ENCODE data around the gene KIF1A. TPM values are rescaled to one million over a fixed set of nuclear protein-coding genes. Genes with fewer than 3 reads are reported as not detected.

KIF1A gene
- total and polyA plus RNA-seq, 2 donors (not counting 3 experiments of a cell fraction or from before 2014, with no cell fraction given) = 0.11 to 0.64 TPM

GRCh38 chr2:240778426-240778825 is 41.6 kb downstream of the KIF1A start:
- no peaks in the 10 kb centered on the region for H3K27me3 ChIP-seq (ENCODE audit: control insufficient read depth in 2 of 2, insufficient read depth in 2 of 2, low read length in 2 of 2)
- no peaks in the 10 kb centered on the region for H3K79me2 ChIP-seq (ENCODE audit: control insufficient read depth, insufficient read depth, low read length)
- no peaks in the 10 kb centered on the region for H3K9me3 ChIP-seq (replicated peaks; ENCODE audit: control insufficient read depth, insufficient read depth, low read length)
- no peak overlapping the region for H3K4me3 ChIP-seq (replicated peaks in 1 of 3; ENCODE audit: insufficient read depth in 1 of 3, low read depth in 1 of 3, low read length in 3 of 3)
- CTCF ChIA-PET = no interaction called here
- H3K4me1 ChIP-seq (ENCODE audit: control insufficient read depth, extremely low read depth, insufficient read depth, low read length) = no peaks in the 10 kb centered on the region
- H3K36me3 ChIP-seq (ENCODE audit: control insufficient read depth in 2 of 2, extremely low read depth in 1 of 2, insufficient read depth in 2 of 2, low read length in 2 of 2) = no peaks in the 10 kb centered on the region
- intact Hi-C loops (cut with micrococcal nuclease) = no loop called here
- FAIRE-seq (no peak), DNase-seq (ENCODE audit: low read depth, low spot score) (no peak)
- H3K9me1 ChIP-seq (replicated peaks; ENCODE audit: control insufficient read depth, extremely low read depth, insufficient read depth, low read length) = no peaks in the 10 kb centered on the region
- no peak for TF ChIP-seq POLR2A (IDR thresholded peaks at IDR 0.05; ENCODE audit: low read depth, low read length)
- H4K20me1 ChIP-seq (replicated peaks; ENCODE audit: control insufficient read depth, extremely low read depth, insufficient read depth, low read length) = no peaks in the 10 kb centered on the region
- no peak overlapping the region for H3K4me2 ChIP-seq (ENCODE audit: insufficient read depth, low read length)
- POLR2A ChIA-PET = interaction anchor here (0.7 kb wide), 1 partner anchor 187 kb away, joined by 3 read pairs; no protein-coding TSS in a partner anchor
- no peak overlapping the region for H3K9ac ChIP-seq (replicated peaks; ENCODE audit: extremely low read depth, insufficient read depth, low read length)
- dilution Hi-C loops (cut with MboI; ENCODE audit: extremely low pct_ligation_motif_present, low sequenced_read_pairs) = no loop called here
- no peak overlapping the region for H2AFZ ChIP-seq (ENCODE audit: low read depth, low read length)
- no TSS peak for BruUV-seq (replicated peaks)
- no peak overlapping the region for H3K27ac ChIP-seq (ENCODE audit: insufficient read depth, low read depth, low read length)

- Histone ChIP-seq H3K36me3 (ENCODE audit: control insufficient read depth in 2 of 2, extremely low read depth in 1 of 2, insufficient read depth in 2 of 2, low read length in 2 of 2) (no peaks in the 10 kb centered on the region), H3K27me3 (ENCODE audit: control insufficient read depth in 2 of 2, insufficient read depth in 2 of 2, low read length in 2 of 2) (no peaks in the 10 kb centered on the region), H3K4me1 (ENCODE audit: control insufficient read depth, extremely low read depth, insufficient read depth, low read length) (no peaks in the 10 kb centered on the region), H3K79me2 (ENCODE audit: control insufficient read depth, insufficient read depth, low read length) (no peaks in the 10 kb centered on the region), H2AFZ (ENCODE audit: low read depth, low read length) (no peak overlapping the region), H3K27ac (ENCODE audit: insufficient read depth, low read depth, low read length) (no peak overlapping the region), H3K9me3 (replicated peaks; ENCODE audit: control insufficient read depth, insufficient read depth, low read length) (no peaks in the 10 kb centered on the region), H3K9ac (replicated peaks; ENCODE audit: extremely low read depth, insufficient read depth, low read length) (no peak overlapping the region), H4K20me1 (replicated peaks; ENCODE audit: control insufficient read depth, extremely low read depth, insufficient read depth, low read length) (no peaks in the 10 kb centered on the region), H3K4me3 (replicated peaks in 1 of 3; ENCODE audit: insufficient read depth in 1 of 3, low read depth in 1 of 3, low read length in 3 of 3) (no peak overlapping the region), H3K4me2 (ENCODE audit: insufficient read depth, low read length) (no peak overlapping the region), H3K9me1 (replicated peaks; ENCODE audit: control insufficient read depth, extremely low read depth, insufficient read depth, low read length) (no peaks in the 10 kb centered on the region)
- dilution Hi-C loops (cut with MboI; ENCODE audit: extremely low pct_ligation_motif_present, low sequenced_read_pairs) = no loop called here
- BruUV-seq (replicated peaks) = no TSS peak
- FAIRE-seq (no peak), DNase-seq (ENCODE audit: low read depth, low spot score) (no peak)
- CTCF ChIA-PET = no interaction called here
- POLR2A ChIA-PET = no interaction called here
- intact Hi-C loops (cut with micrococcal nuclease) = no loop called here
- no peak for TF ChIP-seq EZH2 (IDR thresholded peaks at IDR 0.05; ENCODE audit: borderline replicate concordance, low read depth, low read length, severe bottlenecking)
- TF ChIP-seq FOS (IDR thresholded peaks at IDR 0.05; ENCODE audit: borderline replicate concordance, insufficient read depth, low read length) = no peak
- TF ChIP-seq, protein P1, sequence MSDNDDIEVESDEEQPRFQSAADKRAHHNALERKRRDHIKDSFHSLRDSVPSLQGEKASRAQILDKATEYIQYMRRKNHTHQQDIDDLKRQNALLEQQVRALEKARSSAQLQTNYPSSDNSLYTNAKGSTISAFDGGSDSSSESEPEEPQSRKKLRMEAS (IDR thresholded peaks at IDR 0.05; ENCODE audit: insufficient read depth, insufficient read length) = no peak
- no peak for TF ChIP-seq MYC (IDR thresholded peaks at IDR 0.05; ENCODE audit: low read depth, low read length)
Observed at GRCh38 chr2:240777456-240778212, 42.4 kb downstream of the KIF1A start.

All from endothelial cell of umbilical vein (primary cell).